NB4 (cell line): ENCODE measurements around the gene ST8SIA5.

Experiments
- CTCF ChIP-seq: IDR thresholded peaks from one replicate; pipeline ENCODE4 v1.5.1; 2012; ENCODE audit warnings: low read depth, low read length
- POLR2A ChIP-seq: IDR thresholded peaks from 2 replicates; pipeline ENCODE4 v1.6.1; 2011; ENCODE audit warnings: mild to moderate bottlenecking; ENCODE audit not compliant: insufficient read length; ENCODE audit errors: extremely low read depth
- TF ChIP-seq, protein P1 (sequence below): IDR thresholded peaks from 2 replicates; pipeline ENCODE4 v1.6.1; 2011; ENCODE audit warnings: low read depth, low read length

- TF ChIP-seq CTCF (no peak), POLR2A (no peak)
- TF ChIP-seq, protein P1, sequence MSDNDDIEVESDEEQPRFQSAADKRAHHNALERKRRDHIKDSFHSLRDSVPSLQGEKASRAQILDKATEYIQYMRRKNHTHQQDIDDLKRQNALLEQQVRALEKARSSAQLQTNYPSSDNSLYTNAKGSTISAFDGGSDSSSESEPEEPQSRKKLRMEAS = no peak
Observed at GRCh38 chr18:46734981-46735380, 21.9 kb downstream of the ST8SIA5 start.
